ENCODE data around the gene UBAC1.
"Not testable (repeated sequence)": the region's sequence is repeated elsewhere in the genome, so short reads cannot be mapped to it uniquely, and the experiment has no call there.

UBAC1 gene

DNA sequence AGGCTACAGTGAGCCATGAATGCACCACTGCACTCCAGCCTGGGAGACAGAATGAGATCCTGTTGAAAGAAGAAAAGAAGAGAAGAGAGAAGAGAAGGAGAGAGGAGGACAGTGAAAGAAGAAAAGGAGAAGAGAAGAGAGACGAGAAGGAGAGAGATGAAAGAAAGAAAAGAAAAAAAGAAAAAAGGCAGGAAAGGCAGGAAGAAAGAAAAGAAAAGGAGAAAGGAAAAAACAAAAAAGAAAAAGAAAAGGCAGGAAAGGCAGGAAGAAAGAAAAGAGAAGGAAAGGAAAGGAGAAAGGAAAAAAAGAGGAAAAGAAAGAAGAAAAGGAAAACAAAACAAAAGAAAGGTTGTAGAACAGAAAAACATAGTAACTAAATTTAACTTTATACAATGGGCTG is 68.1 kb downstream of the UBAC1 start:
- DNase-seq = no peak

DNA sequence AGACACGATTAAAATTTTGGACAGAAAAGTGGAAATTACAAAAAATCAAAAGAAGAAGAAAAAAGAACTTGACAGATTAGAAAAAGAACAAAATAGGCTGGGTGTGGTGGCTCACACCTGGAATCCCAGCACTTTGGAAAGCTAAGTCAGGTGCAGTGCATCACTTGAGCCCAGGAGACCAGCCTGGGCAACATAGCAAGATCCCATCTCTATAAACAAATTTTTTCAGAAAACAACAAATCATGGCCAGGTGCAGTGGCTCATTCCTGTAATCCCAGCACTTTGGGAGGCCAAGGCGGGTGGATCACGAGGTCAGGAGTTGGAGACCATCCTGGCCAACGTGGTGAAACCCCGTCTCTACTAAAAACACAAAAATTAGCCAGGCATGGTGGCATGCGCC is 68.8 kb downstream of the UBAC1 start:
- DNase-seq = not testable (repeated sequence)

DNA sequence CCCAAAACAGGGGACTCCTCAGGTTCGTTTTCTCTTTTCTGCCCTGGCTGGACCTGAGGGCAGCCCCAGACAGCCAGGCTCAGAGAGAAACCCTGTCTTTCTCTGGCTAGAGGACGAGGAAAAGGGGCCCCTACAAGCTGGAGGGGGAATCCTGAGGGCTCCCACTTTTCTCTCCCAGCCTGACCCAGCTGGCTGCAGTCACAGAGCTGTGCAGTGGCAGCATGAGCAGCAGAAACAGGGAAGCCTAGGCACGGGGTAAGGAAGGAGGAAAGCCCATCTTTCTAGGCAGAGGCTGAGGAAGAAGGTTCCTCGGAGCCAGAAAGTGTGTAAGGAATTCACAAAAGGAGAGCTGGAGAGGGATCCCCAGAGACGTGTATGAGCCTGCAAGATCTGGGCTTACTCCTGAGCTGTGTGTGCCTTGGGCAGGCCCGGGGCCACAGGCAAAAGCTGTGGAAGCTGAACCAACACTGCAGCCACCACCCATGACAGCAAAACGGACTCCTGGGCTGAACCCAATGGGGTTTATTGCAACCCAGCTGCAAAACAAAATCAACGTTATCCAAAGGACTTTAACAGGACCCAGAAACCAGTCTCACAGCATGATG is 70.0 kb downstream of the UBAC1 start:
- DNase-seq = no peak

DNA sequence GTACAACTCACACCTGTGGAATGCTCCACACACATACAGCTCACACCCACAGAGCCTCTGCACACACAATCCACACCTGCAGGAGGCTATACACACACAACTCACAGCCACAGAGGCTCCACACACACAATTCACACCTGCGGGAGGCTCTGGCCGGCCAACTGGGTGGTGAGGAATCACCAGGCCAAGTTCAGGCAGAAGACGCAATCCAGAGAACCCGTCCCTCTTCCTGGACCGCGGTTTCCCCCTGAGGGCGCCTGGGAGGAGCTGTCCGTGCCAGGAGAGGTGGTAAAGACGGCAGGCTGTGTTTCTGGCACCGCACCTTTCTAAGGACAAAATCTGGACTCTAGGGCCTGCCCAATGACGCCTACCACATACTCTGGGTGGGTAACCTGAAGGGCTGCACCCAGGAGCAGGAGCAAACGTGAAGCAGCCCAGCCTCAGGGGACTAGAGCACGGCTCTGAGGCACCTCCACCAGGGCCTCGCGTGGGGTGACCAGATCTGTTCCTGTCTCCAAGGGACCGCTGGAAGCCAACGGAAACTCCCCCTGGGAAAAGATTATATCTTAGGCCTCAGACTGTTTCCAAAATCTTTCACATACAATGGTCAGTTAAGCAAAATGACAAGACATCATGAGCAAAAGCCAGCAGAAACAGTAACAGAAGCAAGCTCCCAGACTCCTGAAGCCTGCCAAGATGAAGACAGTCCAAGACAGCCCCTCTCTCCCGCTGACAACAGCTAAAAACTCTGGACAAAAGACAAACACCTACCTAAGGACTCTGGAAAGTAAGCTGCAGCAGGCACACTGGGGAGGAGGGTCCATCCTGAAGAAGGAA is 70.8 kb downstream of the UBAC1 start:
- DNase-seq = no peak

DNA sequence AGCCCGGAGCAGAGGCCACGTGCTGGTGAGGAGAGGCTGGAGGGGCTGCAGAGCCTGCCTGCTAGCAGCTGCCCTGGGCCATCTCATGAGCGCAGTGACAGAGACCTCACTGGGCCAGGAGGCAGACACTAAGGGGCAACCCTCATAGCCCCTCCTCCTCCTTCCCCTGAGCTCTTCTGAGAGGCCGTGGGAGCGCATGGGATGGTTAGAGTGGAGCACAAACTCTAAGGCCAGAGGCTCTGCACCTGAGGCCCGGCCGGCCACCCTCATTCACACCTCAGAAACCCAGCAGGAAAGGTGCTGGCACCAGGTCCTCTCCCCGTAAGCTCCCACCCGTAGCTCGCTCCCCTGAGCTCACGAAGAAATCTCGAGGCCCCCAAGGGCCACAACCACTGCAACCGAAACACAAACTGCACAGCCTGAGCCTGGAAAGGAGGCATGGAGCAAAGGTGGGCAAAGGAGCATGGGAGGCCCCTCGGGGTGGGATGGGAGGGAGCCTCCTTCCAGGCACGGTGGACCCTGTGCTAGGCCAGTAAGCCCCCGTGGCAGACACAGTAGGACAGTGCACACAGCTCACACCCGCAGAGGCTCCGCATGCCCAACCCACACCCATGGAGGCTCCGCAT is 71.5 kb downstream of the UBAC1 start:
- no peak for DNase-seq

DNA sequence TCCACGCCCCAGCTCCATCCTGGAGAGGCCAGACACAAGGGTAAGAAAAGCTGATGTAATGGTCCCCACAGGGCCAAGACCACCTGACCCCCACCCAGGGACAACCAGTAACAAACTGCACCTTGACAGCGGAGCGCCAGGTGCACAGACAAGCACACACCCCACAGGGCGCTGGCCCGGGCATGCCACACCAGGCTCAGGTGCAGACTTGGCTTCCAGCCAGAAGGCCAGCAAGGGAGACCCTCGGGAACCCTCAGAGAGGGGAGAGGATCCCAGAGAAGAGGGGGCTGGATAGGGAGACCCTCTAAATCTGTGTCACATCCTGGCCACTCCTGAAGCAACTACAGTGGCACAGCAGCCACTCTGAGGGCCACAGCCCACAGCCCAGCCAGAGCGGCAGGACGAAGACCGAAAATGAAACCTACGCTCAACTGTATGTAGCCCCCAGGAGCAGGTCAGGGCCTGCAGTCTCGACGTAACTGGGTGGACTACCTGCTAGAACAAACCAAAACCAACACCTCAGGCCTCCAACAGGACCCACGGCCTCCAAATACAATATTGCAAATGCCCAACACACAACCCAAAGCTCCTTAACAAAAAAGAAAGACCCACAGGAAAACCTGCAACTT is 72.3 kb downstream of the UBAC1 start:
- DNase-seq = no peak

DNA sequence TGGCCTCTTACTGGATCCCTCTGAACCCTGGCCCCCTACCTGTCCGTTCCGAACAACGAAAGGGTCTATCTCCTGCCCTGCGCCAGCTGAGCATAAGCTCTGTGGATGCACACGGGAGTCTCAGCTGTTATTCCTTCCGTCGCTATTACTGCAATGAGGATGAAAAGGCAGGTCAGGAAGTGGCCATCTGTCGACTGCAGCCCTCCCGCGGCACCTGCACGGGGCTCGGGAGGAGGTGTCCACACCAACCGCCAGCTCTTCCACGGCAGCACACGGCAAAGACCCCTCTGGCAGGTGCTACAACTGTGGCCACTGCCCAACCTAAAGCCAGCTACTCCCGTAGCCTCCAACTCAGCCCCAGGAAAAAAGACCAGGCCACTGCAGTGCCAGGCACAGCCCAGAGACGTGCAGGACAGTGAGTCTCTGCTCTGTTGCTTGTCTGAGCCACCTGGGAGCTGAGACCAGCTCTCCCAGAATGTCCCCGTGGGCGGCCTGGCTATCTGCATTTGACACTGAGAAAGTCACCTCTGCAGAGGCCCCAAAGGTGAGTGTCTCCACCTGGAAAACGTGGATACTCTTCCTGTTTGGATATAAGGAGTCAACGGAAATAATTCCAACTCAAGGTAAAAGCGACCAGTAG is 72.9 kb downstream of the UBAC1 start:
- no peak for DNase-seq

DNA sequence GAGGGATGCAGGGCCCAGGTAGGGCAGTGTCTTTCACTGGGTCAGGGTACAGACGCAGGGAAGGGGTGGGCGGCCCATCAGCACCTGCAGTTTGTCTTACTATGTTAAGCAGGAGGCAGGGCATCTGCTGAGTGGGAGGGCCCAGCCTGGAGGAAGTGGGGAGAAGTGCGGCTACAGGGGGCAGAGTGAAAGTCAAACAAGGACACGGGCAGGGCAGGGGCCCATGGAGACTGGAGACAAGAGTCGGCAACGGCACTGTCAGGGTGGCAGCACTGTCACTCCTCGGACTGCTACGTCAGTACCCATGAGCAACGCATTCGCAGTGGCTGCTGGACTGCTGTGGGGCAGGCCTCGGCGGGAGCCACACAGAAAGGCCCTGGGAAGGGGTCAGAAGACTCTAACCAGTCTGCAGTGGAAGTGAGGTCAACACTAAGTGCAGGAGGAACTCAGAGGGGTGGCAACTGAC is 73.6 kb downstream of the UBAC1 start:
- peak; percentile 31 for DNase-seq

DNA sequence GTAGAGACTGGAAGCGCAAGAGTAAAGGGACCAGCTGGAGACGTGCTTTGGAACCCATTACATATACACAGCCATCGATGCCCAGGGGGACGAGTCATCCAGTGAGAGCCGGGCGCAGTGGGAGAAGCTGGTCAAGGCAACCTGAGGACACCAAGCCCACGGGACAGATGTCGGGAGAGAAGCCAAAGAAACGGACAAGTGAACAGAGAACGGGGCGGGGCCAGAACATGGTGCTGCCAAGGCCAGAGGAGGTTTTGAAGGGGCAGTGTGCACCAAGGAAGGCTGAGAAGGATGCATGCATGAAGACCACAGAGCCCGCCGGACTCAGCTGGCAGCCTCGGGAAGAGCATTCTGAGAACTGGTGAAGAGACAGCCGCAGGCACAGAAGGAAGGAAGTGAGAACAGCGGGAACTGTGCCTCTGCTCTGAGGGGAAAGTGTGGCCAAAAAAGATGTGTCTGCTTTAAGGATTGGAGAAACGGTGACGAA is 74.1 kb downstream of the UBAC1 start:
- DNase-seq = no peak

DNA sequence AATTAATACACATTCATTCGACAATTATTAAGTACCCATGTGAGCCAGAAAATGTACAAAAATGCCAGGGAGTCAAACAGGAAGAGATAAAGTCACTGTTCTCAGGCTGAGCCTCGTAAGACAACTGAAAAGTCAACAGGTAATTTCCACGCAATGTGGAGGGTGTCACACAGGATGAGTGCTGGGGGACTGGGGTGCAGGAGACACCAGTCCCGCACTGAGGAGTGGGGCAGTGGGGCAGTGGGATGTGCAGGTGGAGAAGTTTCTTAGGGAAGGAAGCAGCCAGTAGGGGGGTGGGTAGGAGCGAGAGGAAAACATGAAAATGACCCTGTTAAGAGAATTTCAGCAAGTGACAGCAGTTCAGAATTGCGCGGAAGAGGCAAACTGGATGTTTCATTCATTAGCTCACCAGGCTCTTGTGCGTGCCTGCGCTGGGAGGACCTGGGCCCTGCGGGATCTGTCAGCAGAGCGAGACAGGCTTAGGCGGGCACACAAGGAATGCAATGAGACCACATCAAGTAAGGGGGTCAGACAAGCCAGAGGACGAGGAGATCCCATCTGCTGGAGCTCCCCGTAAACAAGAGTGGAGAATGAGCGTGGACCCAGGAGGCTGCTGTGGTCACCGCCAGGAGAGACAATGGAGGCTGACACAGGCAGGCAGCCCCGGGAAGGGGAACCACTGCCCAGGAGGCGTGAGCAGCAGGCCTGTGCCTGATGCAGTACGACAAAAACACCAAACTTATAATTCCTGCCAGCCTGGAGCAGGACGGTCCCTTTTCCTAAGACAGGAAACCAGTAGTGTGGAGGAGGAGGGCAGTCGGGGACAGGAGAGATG is 74.8 kb downstream of the UBAC1 start:
- no peak for DNase-seq

DNA sequence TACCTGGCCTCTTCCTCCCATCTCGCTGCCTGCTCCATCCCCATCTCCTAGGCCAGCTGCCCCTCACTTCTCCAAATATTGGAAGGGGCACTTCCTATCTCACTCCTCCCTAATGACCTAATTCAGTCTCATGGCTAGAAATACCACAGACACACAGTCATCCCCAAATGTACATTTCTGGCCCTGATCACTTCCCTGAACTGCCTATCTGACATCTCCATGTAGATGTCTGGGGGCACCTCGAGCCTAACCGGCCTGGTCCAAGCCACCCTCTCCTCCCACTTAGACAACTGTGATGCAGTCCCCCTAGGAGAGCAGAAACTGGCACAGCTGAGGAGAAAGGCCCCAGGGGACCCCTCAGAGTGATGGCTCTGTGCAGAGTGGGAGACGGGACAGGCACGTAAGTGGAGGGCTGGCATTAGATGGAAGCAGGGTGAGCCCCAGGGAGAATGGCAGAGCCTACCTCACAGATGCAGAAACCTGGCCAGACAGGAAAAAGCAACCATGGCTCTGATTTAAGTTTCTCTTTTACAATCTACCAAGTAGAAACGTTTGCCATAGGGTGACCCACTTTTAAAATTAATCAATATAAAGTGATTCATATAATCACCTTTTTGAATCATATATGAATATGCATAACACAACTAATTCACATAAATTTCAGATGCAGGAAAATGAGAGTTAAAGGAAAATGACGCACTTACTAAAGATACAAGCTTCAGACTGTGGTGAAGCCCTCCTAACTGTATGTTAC is 75.9 kb downstream of the UBAC1 start:
- no peak for DNase-seq

DNA sequence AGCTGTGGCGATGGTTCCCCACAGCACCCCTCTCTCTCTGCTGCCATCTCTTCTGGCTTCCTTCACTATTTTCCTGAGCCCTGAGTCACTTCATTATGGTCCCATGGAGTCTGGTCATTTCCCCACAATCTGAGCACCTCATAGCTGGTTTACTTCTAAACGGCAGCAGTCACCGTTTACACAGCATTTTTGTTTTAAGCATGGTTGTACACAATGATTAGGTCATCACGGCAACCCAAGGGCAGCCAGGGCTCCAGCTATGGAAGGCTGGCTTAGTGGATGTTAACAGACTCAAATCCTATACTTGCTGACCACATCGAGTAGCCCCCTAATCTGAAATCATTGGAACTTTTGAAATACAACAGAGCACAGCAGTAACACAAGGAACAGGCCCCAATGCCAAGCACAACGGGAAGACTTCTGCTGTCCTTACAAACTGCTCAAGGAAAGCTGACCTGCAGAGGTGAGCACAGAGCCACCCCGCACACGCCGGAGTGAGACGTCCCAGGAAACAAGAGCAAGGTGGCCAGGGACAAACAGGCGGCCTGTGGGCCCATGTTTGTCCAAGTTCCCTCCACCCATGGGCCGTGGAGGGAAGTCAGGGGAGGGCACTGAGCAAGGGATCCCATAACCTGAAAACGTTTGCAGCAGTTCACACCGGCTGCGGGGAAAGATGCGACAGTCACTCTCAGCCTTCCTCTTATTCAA is 76.7 kb downstream of the UBAC1 start:
- DNase-seq = no peak

DNA sequence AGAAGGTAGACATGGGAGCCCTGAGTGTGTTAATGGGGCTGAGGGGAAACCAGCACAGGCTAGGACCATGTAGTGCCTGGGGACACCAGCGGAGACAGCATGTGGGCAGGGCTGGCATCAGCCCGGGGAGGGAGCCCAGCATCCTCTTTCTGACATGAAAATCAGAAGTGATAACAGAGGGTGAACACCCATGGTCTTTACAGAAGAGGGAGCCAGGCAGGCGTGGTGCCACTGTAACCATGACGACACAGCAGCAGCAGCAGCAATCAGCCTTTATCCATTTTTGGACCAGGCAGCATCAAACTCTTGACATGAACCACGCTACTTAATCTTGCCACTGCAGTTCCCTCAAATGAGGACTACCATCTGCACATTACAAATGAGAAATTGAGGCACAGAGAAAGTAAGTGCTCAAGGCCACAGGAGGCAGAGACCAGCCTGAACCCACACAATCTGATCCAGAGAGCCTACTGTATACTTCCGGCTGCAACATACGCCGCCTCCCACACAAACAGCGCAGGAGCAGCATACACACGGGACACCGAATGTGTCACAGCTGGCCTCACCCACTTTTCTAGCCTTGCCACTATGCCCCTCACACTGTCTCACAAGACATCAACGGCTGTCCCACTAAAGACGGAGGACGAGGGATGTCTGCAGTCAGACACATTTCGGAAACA is 77.6 kb downstream of the UBAC1 start:
- DNase-seq = no peak

All from stimulated activated CD4-positive, alpha-beta T cell treated with anti-CD3 and anti-CD28 coated beads, Interleukin-12 subunit alpha, Interleukin-12 subunit beta, amount 100 ng/mL, for 4 hours (primary cell).